ENCODE results near the gene HSPE1.
A peak's percentile ranks its signal among the peaks of the same experiment; 100 is the strongest.
"Not testable (repeated sequence)": the region's sequence is repeated elsewhere in the genome, so short reads cannot be mapped to it uniquely, and the experiment has no call there.

HSPE1 gene

DNA sequence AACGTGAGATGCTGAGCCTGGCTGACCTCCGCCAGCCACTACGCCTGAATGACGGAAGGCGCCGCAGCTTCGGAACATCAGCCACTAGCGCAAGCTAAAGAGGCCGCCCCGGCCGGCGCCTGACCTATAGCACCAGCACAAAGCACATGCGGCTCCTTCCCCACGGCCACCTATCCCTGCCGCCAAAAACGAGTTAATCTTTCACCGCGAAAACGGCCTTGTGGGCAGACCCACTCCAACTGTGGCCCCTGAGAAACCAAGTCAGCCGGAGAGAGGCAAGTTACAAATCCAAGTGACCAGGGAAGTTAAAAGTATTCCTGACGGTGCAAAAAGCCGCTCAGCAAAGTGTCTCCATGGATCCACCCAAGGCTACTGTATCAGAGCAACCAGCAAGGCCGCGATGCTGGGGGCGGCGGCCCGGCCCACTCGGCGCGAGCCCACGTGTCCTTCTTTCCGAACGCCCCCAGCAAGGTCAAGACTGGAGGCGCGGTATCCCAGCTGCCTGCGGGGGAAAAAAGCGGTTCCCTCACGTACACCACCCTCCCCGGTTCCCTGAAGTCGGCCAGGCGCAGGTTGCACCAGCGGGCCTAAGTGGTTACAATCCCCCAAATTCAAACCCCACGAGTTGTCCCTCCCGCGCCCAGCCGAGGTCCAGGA lies 1.1 kb upstream of the HSPE1 start:
- DNase-seq: peak; percentile 59

DNA sequence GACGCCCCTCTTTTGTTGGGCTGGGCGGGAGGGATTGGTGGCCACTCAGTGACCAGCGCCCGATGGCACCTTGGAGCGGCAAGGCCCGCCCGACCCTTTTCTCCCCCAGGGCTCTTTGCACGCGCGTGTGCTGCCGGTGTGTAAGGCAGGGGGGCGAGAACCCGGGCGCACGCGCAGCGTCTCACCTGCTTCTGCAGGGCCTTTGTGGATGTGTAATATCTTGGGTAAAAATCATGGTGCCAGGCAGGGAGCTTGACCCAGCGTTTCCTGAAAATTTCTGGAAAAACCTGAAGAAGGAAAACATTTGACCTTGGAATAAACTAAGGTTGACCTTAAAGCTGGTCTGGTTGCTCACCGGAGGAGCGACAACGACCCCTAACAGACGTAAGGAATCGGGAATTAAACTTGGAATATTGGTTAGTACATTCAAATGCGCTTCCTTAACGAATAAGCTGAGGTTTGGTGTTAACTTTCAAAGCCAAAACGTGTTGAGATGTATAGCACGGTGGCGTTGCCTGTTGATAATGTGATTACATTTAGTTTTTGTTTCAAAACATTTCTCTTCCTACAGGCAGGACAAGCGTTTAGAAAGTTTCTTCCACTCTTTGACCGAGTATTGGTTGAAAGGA lies 438 bp downstream of the HSPE1 start:
- peak; percentile 71 for DNase-seq

DNA sequence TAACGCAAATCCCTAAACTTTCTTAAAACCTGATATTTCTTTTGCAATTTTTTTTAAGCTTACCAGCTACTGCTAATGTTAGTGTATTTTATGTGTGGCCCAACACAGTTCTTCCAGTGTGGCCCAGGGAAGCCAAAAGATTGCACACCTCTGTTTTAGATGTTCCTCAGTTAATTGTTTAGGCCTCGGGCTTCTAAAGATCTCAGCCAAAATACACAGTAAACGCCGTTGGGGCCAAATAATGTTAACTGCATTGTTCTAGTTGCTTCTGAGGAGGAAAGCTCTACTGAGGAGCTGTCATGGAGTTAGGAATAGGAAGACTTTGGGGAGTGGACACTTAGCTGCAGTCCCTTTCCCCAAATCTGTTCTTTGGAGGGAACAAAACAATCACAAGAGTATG lies 2.0 kb downstream of the HSPE1 start:
- DNase-seq: no peak

DNA sequence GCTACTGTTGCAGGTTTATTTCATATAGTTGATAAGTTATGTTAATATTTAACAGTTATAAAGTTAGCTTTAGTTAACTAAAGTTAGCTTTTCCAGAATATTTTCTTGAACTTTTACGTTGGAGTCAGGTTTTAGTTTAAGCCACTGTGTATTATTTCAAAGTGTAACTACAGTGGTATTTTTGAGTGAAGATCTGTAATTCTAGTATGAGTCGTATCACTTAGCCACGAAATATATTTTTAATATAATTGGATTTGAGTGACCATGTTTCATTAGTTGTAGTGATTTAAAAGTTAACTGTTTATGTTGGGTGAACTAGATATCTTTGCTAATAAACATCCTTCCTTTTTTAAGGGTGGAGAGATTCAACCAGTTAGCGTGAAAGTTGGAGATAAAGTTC lies 2.5 kb downstream of the HSPE1 start:
- no peak for DNase-seq

DNA sequence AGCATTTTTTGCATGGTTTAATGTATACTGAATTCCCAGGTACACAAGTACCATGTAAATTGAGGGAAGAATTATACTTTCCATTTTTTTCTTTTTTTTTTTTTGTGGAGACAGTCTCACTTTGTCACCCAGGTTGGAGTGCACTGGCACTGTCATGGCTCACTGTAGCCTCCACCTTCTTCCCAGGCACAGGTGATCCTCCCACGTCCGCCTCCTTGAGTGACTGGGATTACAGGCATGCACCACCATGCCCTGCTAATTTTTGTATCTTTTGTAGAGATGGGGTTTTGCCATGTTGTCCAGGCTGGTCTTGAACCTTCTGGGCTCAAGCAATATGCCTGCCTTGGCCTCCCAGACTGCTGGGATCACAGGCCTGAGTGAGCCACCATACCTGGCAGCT lies 3.8 kb downstream of the HSPE1 start:
- no peak for DNase-seq

DNA sequence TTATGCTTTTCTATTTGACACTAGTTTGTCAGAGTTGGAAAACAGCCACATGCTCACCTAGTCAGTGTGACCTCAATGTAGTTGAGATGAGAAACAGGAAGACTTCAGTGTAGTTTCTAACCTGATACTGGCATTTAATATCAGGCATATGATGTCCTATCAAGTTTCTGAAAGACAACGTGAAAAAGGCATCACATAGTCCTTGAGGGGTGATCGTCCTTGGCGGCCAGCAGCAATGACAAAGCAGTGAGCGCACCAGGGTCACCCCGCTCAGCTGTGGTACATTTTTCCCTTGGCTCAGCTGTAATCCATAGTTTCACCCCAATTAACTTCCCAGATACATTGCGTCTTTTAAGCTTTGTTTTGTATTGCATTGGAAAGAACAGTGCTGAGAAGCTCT lies 4.3 kb downstream of the HSPE1 start:
- DNase-seq: no peak

GRCh38 chr2:197506658-197507057 lies 6.5 kb downstream of the HSPE1 start:
- no peak for DNase-seq

DNA sequence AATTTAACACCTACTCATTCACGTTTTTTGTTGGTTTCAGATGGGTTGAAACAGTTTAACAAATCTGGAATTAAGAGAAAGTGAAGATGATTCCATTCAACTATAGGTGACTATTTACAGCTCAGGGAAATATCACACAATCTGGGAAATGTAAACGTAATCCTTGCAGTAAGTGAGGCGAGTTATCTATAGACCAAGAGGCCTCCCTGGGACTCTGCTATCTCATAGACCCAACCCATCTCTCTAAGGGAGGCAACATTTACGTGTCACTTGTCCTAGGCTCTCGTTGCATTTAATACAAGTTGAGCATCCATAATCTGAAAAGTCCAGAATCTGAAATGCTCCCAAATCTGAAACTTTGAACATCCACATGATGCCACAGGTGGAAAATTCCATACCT lies 13.7 kb downstream of the HSPE1 start:
- DNase-seq: no peak

DNA sequence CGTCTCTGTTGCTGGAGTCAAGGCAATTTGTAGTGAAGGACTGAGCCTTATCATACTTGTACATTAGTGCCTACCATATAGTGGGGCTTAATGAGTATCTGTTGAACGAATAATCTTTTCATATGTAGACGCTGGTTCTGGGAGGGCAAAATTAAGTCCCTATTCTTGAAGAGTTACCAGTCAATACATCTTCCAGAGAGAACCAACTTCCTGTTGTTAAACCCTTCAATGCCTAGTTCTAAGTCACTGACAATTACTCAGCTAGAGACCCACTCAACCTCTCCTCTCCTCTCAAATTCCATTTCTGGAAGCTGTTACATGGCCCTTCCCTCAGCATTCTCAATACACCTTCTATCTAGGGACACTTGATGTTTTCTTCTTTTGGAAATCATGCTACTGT lies 14.6 kb downstream of the HSPE1 start:
- no peak for DNase-seq

GRCh38 chr2:197515315-197515738 lies 15.1 kb downstream of the HSPE1 start:
- peak; percentile 48 for DNase-seq

DNA sequence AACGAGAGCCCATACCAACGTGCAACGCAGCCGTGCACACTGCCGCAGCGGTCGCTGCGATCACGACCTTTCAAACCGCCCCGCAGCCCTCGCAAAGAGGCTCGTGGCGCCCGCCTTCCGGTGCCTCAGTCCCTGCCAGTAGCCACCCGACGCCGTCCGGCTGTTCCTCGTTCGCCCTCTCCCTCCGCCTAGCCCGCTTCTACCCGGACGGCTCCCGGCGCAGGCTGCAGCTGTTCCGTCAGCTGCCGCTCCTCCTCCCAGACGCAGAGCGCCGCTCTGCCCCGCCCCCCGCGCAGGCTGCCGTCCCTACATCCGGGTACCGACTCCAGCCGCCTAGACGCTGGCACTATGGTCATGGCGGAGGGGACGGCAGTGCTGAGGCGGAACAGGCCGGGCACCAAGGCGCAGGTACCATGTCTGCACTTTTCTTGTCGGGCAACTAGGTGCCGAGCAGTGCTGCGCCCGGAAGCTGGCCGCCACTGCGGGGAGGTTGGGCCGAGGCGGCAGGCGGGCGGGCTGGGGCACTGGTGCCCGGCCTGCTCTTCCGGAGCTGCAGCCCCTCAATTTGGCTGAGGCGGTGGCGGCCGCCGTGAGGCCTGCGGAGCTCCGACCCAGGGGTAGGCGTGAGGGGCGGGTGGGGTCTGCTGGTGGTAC lies 15.7 kb downstream of the HSPE1 start, which contains the start of gene MOB4:
TSS of gene MOB4 (plus strand) at position 328 of the 654 bp plus-strand sequence. CDS start at position 349, 21 bp downstream.
- DNase-seq: peak; percentile 94

DNA sequence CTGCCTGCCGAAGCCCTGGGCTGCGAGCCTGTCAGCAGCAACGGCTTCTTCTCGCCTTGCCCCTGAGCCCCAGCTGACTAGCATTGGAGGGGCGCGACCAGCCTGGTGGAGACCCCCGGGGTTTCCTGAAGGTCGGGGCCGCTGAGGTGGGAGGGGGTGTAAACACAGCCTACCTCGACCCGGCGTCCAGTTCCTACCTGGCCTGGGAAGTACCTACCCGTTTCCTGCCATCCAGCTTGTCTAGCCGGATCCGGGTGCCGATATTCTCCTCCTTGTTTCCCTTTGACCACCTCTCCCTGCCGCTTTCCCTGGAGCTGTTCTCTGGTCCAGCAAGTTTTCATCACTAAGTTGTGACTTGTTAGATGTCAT lies 16.2 kb downstream of the HSPE1 start:
- DNase-seq: no peak

GRCh38 chr2:197517150-197517549 lies 17.0 kb downstream of the HSPE1 start:
- no peak for DNase-seq

DNA sequence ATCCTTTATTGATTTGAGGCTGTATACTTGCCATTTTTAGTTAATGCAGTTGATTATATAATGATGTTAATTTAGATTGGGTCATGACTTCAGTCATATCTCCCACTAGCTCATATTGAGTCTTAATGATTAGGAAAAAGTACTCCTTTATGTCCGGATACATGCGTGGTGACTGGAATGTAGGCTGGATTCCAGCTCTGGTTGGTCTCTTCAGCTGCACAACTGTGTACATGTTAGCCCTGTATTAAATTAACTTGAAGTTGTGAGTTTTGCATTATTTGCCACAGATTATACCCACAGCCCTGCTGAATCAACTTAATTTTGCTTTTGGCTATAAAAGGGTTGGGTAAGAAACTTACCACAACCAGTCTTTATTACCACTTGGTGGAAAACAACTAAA lies 38.2 kb downstream of the HSPE1 start:
- DNase-seq: no peak

DNA sequence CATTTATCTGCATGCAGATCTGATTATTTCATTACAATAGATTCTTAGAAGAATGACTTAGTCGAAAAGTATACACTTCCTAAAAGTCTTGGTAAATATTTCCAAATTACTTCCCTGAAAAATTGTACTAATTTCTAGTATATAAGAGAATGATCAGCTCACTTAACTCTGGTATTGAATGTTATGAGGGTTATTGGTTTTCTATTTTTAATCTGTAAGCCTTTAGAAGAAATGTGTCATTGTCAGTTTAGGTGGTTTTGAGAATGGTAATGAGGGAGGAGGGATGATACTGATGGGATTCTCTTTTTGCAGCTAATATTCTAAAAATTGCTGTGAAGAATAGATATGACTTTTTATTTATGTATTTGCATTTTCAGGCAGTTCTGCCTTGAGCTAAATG lies 39.6 kb downstream of the HSPE1 start:
- DNase-seq: no peak

- DNase-seq: no peak
These were observed 43.0 kb downstream of the HSPE1 start for GRCh38 chr2:197543206-197543605.

GRCh38 chr2:197547163-197547900 lies 47.2 kb downstream of the HSPE1 start:
- DNase-seq: no peak

- no peak for DNase-seq
These were observed 48.4 kb downstream of the HSPE1 start for GRCh38 chr2:197548582-197548981.

DNA sequence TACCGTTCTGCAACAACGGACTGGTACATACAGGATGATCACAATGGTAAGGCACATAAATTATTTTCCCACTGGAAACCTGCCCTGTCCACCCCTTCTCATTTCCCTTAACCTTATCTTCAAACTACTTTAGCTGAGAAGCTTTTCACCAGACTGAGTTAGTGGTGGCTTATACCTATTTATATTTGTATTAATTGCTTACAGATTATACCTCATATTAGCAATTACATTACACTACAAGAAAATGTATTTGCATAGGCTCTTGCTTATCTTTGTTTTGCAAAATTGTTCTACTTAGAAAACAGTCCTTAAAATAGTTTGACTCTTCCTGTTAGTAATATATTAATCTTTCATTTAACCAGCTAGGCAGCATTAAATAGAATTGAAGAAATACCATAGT lies 51.1 kb downstream of the HSPE1 start:
- DNase-seq: not testable (repeated sequence)
